HepG2 (cell line): ENCODE measurements around the gene MFSD12. TPM values are rescaled to one million over a fixed set of nuclear protein-coding genes. Genes with fewer than 3 reads are reported as not detected.
A peak's percentile ranks its signal among the peaks of the same experiment; 100 is the strongest.

ENCODE experiments used
- ARID3A ChIP-seq: IDR thresholded peaks from 2 replicates; pipeline ENCODE4 v1.6.1; 2012; ENCODE audit warnings: low read depth, low read length, improper control_type of control experiment
- CCDC6 ChIP-seq: sonication (generic); formaldehyde crosslinking; IDR thresholded peaks from 2 replicates; pipeline ENCODE4 v1.8.1; 2022; ENCODE audit warnings: mild to moderate bottlenecking, missing genetic modification reagents, moderate library complexity
- CENPX ChIP-seq: sonication (generic); formaldehyde crosslinking; IDR thresholded peaks from 2 replicates; pipeline ENCODE4 v1.9.0; 2021; ENCODE audit warnings: mild to moderate bottlenecking, missing genetic modification reagents, moderate library complexity
- DRAP1 ChIP-seq: IDR thresholded peaks from 2 replicates; pipeline ENCODE4 v1.6.1; 2016; ENCODE audit warnings: missing genetic modification reagents, missing compliant biosample characterization
- FLYWCH1 ChIP-seq: sonication (generic); formaldehyde crosslinking; IDR thresholded peaks from 2 replicates; pipeline ENCODE4 v1.8.1; 2023; ENCODE audit warnings: mild to moderate bottlenecking, missing genetic modification reagents
- GLMP ChIP-seq: sonication (generic); formaldehyde crosslinking; IDR thresholded peaks from 2 replicates; pipeline ENCODE4 v1.9.0; 2021; ENCODE audit warnings: missing genetic modification reagents, mild to moderate bottlenecking, borderline replicate concordance
- HOXA5 ChIP-seq: sonication (generic); formaldehyde crosslinking; IDR thresholded peaks from 2 replicates; pipeline ENCODE4 v1.4.0; 2020; ENCODE audit warnings: missing genetic modification reagents
- IRF1 ChIP-seq: sonication (generic); formaldehyde crosslinking; IDR thresholded peaks from 2 replicates; pipeline ENCODE4 v1.4.0; 2020; ENCODE audit warnings: low read depth, mild to moderate bottlenecking, missing genetic modification reagents
- ISX ChIP-seq: sonication (generic); formaldehyde crosslinking; conservative IDR thresholded peaks from 2 replicates; pipeline ENCODE4 v1.5.0; 2020; ENCODE audit warnings: missing genetic modification reagents
- MAZ ChIP-seq, 2 experiments: sonication (generic) in 1 of 2; formaldehyde crosslinking in 1 of 2; IDR thresholded peaks; 2 replicates each; pipeline versions ENCODE4 v1.5.0 to v1.6.1; 2012 to 2020; ENCODE audit warnings: low read depth in 2 of 2, mild to moderate bottlenecking in 2 of 2, borderline replicate concordance in 1 of 2, improper control_type of control experiment in 1 of 2, low read length in 1 of 2, missing genetic modification reagents in 1 of 2, moderate library complexity in 1 of 2
- MLX ChIP-seq: IDR thresholded peaks from 2 replicates; pipeline ENCODE4 v1.6.1; 2016
- RCOR2 ChIP-seq: IDR thresholded peaks from 2 replicates; pipeline ENCODE4 v1.6.1; 2016; ENCODE audit warnings: missing biosample characterization, missing genetic modification reagents
- RNF2 ChIP-seq: fragments of 450-650 bp; conservative IDR thresholded peaks from 2 replicates; pipeline ENCODE4 v1.6.1; 2016; ENCODE audit warnings: low read depth
- SP2 ChIP-seq: sonication (generic); formaldehyde crosslinking; IDR thresholded peaks from 2 replicates; pipeline ENCODE4 v1.5.1; 2020; ENCODE audit warnings: mild to moderate bottlenecking, missing genetic modification reagents
- SSRP1 ChIP-seq: IDR thresholded peaks from 2 replicates; pipeline ENCODE4 v1.6.1; 2016; ENCODE audit warnings: control low read depth
- TFE3 ChIP-seq: IDR thresholded peaks from 2 replicates; pipeline ENCODE4 v1.6.1; 2016
- THAP11 ChIP-seq: IDR thresholded peaks from 2 replicates; pipeline ENCODE4 v1.6.1; 2016; ENCODE audit warnings: missing biosample characterization, missing genetic modification reagents
- ZFP91 ChIP-seq: sonication (generic); formaldehyde crosslinking; IDR thresholded peaks from 2 replicates; pipeline ENCODE4 v1.9.0; 2022; ENCODE audit warnings: missing genetic modification reagents, mild to moderate bottlenecking, borderline replicate concordance
- ZNF296 ChIP-seq: sonication (generic); formaldehyde crosslinking; conservative IDR thresholded peaks from 2 replicates; pipeline ENCODE4 v1.5.0; 2020; ENCODE audit warnings: mild to moderate bottlenecking, missing genetic modification reagents
- ZNF343 ChIP-seq: sonication (generic); formaldehyde crosslinking; IDR thresholded peaks from 2 replicates; pipeline ENCODE4 v1.4.0; 2020; ENCODE audit warnings: mild to moderate bottlenecking, missing genetic modification reagents
- ZNF619 ChIP-seq: sonication (generic); formaldehyde crosslinking; IDR thresholded peaks from 2 replicates; pipeline ENCODE4 v1.4.0; 2020; ENCODE audit warnings: mild to moderate bottlenecking, missing genetic modification reagents
- ZNF878 ChIP-seq: sonication (generic); formaldehyde crosslinking; IDR thresholded peaks from 2 replicates; pipeline ENCODE4 v1.8.1; 2023; ENCODE audit warnings: mild to moderate bottlenecking, missing genetic modification reagents, moderate library complexity
- polyA plus RNA-seq, 8 experiments: library from polyadenylated mRNA; depleted of rRNA in 3 of 8; stranded (reverse) in 7 of 8; unstranded in 1 of 8; fragments of >200 nt; fragmentation: Illumina TruSeq in 4 of 8; extraction: Trizol in 4 of 8; gene quantifications; 2 replicates each; pipeline versions ENCODE4 v1.2.1 to v1.2.3, GENCODE V29; 2011 to 2016; ENCODE audit warnings: low read depth in 4 of 8, missing spikeins in 1 of 8, mixed read lengths in 1 of 8; ENCODE audit not compliant: insufficient read depth in 1 of 8
- total RNA-seq, 5 experiments: library from RNA; depleted of rRNA; stranded (reverse); fragments of >200 nt; fragmentation: Illumina TruSeq; extraction: Trizol; gene quantifications; 2 replicates each; pipeline ENCODE4 v1.2.3, GENCODE V29; 2016; ENCODE audit warnings: low read depth in 1 of 5

MFSD12 gene
- total and polyA plus RNA-seq, 2 of the 13 experiments (the other 11 are each of a cell fraction or from before 2014, with no cell fraction given) = 27.2 to 29.1 TPM

- peak; percentile 85; the same call in 1 of the 2 replicates for TF ChIP-seq RNF2
- peak; percentile 75; the same call in 1 of the 2 replicates for TF ChIP-seq ZNF296 (CRISPR knock-in tag)
- TF ChIP-seq ARID3A = no peak
- TF ChIP-seq GLMP = no peak
- no peak for TF ChIP-seq SP2
- peak; percentile 87 for TF ChIP-seq THAP11 (CRISPR knock-in tag)
- peak; percentile 93 for TF ChIP-seq ZFP91 (CRISPR knock-in tag)
- no peak; the same call in 1 of the 2 replicates for TF ChIP-seq ZNF619 (CRISPR knock-in tag)
- no peak for TF ChIP-seq ISX (CRISPR knock-in tag)
- 0 out of 2 replicates have a peak, but pooled peaks have one; percentile 26 for TF ChIP-seq HOXA5 (CRISPR knock-in tag)
- TF ChIP-seq RCOR2 = no peak
- peak; percentile 90; the same call in 1 of the 2 replicates for TF ChIP-seq CCDC6
- no peak for TF ChIP-seq FLYWCH1 (CRISPR knock-in tag)
- no peak for TF ChIP-seq MAZ (IDR thresholded peaks at IDR 0.05; ENCODE audit: borderline replicate concordance, low read depth, low read length)
- peak; percentile 90 for TF ChIP-seq MAZ (CRISPR knock-in tag; IDR thresholded peaks at IDR 0.05; ENCODE audit: low read depth)
- no peak for TF ChIP-seq CENPX (CRISPR knock-in tag)
- peak; percentile 87; the same call in 1 of the 2 replicates for TF ChIP-seq TFE3 (CRISPR knock-in tag)
- TF ChIP-seq ZNF878 (CRISPR knock-in tag) = peak; percentile 65; the same call in 1 of the 2 replicates
- peak; percentile 70; the same call in 1 of the 2 replicates for TF ChIP-seq DRAP1 (CRISPR knock-in tag)
- peak; percentile 61; the same call in 1 of the 2 replicates for TF ChIP-seq MLX (CRISPR knock-in tag)
- no peak for TF ChIP-seq SSRP1
- TF ChIP-seq ZNF343 (CRISPR knock-in tag) = peak; percentile 79
- TF ChIP-seq IRF1 (CRISPR knock-in tag) = no peak
Measured at GRCh38 chr19:3500429-3501101, 56.8 kb downstream of the MFSD12 start, which contains the start of gene DOHH (continued).
